Frontal cortex (tissue), 4 donors: Measurements from ENCODE around the gene DDOST. TPM values are rescaled to one million over a fixed set of nuclear protein-coding genes. Genes with fewer than 3 reads are reported as not detected.

Experiments
- DNase-seq, 2 donors: peaks; one replicate each; pipeline ENCODE4 v3.0.0; 2012; ENCODE audit warnings: low spot score in 2 of 2
- FAIRE-seq: peaks from 2 replicates; lab custom pipeline; 2012; peaks lifted over from hg19 to GRCh38; lab: Jason Lieb, UNC
- total RNA-seq: library from RNA; depleted of rRNA; stranded (reverse); fragments of >200 nt; gene quantifications from one replicate; pipeline ENCODE4 v1.2.3, GENCODE V29; 2014
- donor health status: control.
- donor health status: control.
- donor health status: control.

DDOST gene
- total RNA-seq, 1 donor from 2014 or later = 110 TPM

DNA sequence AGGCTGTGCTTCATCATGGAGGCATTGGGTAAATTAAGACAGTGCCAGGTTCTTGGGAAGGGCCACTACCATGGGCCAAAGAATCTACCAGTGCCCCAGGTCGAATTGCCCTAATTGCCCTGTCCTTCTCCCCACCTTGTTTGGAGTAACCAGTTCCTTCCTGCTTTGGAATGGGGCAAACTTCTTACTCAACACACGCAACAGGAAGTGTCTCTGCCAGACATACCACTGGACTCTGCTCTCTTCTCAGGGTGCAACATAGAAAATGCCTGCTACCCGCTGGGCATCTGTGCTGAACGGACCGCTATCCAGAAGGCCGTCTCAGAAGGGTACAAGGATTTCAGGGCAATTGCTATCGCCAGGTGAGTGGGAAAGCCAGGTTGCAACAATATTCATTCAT lies 56.5 kb downstream of the DDOST start:
- FAIRE-seq (no peak), DNase-seq (no peak)

GRCh38 chr1:20603504-20604464 lies 57.4 kb downstream of the DDOST start:
- FAIRE-seq (no peak), DNase-seq (no peak)

DNA sequence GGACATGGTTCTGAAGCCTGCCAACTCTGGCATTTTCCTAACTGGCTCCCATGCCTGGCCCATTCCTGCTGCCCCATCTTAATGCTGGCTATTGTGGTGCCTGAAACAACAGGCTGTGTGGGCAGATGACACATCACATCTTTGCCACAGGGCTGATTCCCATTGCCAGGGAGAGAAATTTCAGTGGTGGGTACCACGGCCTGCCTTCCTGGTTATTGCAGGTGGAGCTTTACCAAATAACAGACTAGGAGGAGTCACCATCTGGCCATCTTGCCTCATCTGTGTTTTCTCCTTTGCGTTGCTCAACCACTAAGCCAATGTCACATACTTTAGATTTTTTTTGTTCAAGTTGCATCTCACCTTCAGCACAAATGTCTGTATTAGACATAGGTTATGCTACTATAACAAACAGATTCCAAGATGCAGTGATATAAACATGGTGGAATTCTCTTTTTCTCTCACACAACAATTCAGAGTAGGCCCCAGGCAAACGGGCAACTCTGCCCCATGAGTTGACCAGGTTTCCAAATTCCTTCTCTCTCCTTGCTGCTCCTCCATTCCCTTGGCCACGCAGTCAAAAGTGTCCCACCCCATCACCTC lies 58.2 kb downstream of the DDOST start:
- FAIRE-seq = no peak
- no peak for DNase-seq

Other genes starting within 250 kb of the DDOST start
- 109 TPM for gene CAMK2N1, start 175.2 kb downstream of the DDOST start, total RNA-seq
- gene MUL1, start 153.2 kb downstream of the DDOST start, total RNA-seq = 17.5 TPM
- 0.82 TPM for gene FAM43B, start 108.8 kb downstream of the DDOST start, total RNA-seq
- gene CDA, start 72.3 kb downstream of the DDOST start, total RNA-seq = not detected
- 119 TPM for gene PINK1, start 27.9 kb downstream of the DDOST start, total RNA-seq
- 10.2 TPM for gene KIF17, start 56.6 kb upstream of the DDOST start, total RNA-seq
- gene SH2D5, start 71.3 kb upstream of the DDOST start, total RNA-seq = 1.6 TPM
- gene HP1BP3, start 125.9 kb upstream of the DDOST start, total RNA-seq = 423 TPM